C4-2B (cell line): ENCODE data around the gene BABAM2.
"Not testable (repeated sequence)": the region's sequence is repeated elsewhere in the genome, so short reads cannot be mapped to it uniquely, and the experiment has no call there.

Source experiments
- H3K27ac ChIP-seq: fragments of 450-650 bp; 2 replicates; pipeline ENCODE4 v1.5.1; 2017
- ZFX ChIP-seq: fragments of 450-650 bp; IDR thresholded peaks from 2 replicates; pipeline ENCODE4 v1.6.1; 2017
- TF ChIP-seq, protein P1 (sequence below): fragments of 450-650 bp; conservative IDR thresholded peaks from 2 replicates; pipeline ENCODE4 v1.5.1; 2017; ENCODE audit warnings: mild to moderate bottlenecking

BABAM2 gene

GRCh38 chr2:28247734-28248133, 357.2 kb downstream of the BABAM2 start:
- TF ChIP-seq, protein P1, sequence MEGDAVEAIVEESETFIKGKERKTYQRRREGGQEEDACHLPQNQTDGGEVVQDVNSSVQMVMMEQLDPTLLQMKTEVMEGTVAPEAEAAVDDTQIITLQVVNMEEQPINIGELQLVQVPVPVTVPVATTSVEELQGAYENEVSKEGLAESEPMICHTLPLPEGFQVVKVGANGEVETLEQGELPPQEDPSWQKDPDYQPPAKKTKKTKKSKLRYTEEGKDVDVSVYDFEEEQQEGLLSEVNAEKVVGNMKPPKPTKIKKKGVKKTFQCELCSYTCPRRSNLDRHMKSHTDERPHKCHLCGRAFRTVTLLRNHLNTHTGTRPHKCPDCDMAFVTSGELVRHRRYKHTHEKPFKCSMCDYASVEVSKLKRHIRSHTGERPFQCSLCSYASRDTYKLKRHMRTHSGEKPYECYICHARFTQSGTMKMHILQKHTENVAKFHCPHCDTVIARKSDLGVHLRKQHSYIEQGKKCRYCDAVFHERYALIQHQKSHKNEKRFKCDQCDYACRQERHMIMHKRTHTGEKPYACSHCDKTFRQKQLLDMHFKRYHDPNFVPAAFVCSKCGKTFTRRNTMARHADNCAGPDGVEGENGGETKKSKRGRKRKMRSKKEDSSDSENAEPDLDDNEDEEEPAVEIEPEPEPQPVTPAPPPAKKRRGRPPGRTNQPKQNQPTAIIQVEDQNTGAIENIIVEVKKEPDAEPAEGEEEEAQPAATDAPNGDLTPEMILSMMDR: no peak
- TF ChIP-seq ZFX: no peak
- H3K27ac ChIP-seq: no peak overlapping the region

DNA sequence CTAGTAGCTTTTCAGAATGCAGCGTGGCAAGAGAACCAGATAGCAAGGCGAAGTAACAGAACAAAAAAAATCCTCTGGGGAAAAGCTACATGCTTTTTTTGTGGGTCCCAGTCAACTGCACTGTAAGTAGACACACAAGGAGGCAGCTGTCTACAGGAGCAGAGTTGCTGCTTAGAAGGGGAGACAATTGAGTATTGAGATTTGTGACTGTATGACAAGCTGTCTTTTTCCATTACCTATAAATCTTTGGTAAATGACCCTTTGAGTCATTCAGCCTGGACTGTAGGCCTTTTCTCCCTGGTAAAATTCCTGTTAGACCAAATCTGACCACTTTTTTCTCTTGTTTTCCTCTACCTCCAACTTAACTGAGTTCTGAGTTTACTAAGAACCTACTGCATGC, 358.0 kb downstream of the BABAM2 start:
- no peak overlapping the region for H3K27ac ChIP-seq
- TF ChIP-seq ZFX: no peak
- TF ChIP-seq, protein P1: no peak

GRCh38 chr2:28250006-28250405, 359.5 kb downstream of the BABAM2 start:
- no peak for TF ChIP-seq ZFX
- TF ChIP-seq, protein P1: no peak
- no peak overlapping the region for H3K27ac ChIP-seq

DNA sequence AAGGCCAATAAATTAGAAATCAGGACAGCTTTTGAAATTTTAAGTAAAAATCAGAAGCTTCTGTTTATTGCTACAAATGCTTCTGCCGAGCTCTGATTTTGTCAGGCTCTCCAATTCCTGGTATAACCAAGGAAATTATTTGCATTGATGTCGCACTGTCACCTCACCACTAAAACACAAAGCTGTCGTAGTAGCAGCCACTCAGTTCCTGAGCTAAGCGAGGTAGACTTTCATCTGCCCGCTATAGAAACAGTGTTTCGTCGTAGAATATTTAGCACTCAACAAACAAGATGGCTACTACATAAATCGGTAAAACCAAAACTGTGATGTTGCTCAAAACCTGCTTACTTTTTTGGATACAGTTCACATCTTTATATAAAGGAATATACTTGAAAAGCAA, 360.8 kb downstream of the BABAM2 start:
- no peak overlapping the region for H3K27ac ChIP-seq
- no peak for TF ChIP-seq ZFX
- TF ChIP-seq, protein P1: no peak

DNA sequence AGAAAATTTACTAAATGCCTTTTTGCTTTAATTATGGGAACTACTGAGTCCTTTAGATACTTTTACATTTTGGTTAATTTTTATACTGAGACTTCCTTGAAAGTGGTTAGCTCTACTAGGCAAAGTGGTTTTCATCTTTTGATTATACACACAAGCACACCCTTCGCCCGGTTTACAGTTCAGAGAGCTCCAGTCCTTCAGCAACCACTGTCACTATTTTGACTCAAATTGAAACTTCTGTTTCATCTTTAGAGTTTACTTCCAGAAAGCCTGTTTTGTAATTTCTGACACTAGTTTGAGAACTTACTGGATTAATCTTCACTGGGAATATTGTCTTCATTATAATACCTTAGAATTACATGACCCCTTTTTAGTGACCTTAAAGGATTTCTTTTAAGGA, 361.8 kb downstream of the BABAM2 start:
- TF ChIP-seq ZFX: no peak
- TF ChIP-seq, protein P1: no peak
- no peak overlapping the region for H3K27ac ChIP-seq

GRCh38 chr2:28253543-28253942, 363.0 kb downstream of the BABAM2 start:
- no peak overlapping the region for H3K27ac ChIP-seq
- TF ChIP-seq ZFX: no peak
- TF ChIP-seq, protein P1: no peak

DNA sequence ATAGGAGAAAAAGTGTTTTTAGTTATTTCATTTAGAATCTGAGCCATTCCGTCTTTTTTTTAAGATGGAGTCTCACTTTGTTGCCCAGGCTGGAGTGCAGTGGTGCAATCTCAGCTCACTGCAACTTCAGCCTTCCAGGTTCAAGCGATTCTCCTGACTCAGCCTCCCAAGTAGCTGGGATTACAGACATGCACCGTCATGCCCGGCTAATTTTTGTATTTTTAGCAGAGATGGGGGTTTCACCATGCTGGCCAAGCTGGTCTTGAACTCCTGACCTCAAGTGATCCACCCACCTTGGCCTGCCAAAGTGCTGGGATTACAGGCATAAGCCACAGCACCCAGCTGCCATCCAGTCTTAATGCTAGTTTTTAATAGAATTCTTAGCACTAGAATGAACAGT, 364.7 kb downstream of the BABAM2 start:
- not testable (repeated sequence) for H3K27ac ChIP-seq

GRCh38 chr2:28257182-28257581, 366.7 kb downstream of the BABAM2 start:
- TF ChIP-seq ZFX: no peak
- TF ChIP-seq, protein P1: no peak
- H3K27ac ChIP-seq: no peak overlapping the region

DNA sequence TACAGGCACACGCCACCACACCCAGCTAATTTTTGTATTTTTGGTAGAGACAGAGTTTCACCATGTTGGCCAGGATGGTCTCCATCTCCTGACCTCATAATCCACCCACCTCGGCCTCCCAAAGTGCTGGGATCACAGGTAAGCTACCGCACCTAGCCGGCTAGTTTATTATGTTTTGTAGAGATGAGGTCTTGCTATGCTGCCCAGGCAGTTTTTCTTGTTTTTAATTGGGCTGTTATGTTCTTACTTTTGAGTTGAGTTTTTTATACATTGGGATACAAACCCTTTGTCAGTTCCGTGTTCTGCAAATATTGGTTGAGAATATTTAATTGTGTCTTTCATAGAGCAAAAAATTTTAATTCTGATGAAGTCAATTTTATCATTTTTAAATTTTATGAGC, 368.7 kb downstream of the BABAM2 start:
- H3K27ac ChIP-seq: not testable (repeated sequence)
